Measurements from ENCODE around the gene CCSER1. TPM values are rescaled to one million over a fixed set of nuclear protein-coding genes. Genes with fewer than 3 reads are reported as not detected.

CCSER1 gene
- total and polyA plus RNA-seq, 2 donors (not counting 1 experiment from before 2014, with no cell fraction given): 10.7 to 39.5 TPM

DNA sequence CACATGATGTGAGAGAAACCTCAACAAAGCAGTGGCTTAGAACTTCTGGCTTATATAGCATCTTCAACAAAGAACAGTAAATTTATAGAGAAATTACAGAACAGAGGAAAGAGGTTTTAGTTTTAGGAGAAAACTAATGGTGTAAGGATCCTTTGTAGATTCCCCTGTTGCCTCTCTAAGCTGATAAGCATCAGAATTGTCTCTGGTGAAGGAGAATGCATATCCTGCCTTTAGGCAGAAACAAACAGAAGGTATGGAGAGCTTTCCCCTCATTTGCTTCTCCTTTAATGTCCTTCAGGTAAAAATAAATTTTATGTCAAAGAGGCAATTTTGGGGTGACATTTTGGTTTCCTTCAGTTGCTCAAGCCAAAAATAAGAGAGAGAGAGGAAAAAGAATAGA lies 625.9 kb downstream of the CCSER1 start:
- H3K9me3 ChIP-seq (ENCODE audit: control extremely low read depth in 1 of 3, control insufficient read depth in 2 of 3, insufficient read depth in 1 of 3, low read length in 2 of 3): no peaks in the 10 kb centered on the region
- Mint-ChIP-seq H3K27me3 (no peaks in the 10 kb centered on the region), H3K9me3 (ENCODE audit: insufficient read depth) (no peaks in the 10 kb centered on the region), H3K4me1 (no peaks in the 10 kb centered on the region), H3K27ac (no peak overlapping the region), H3K4me3 (no peak overlapping the region)
- H3K27ac ChIP-seq (ENCODE audit: low read length in 2 of 2): no peak overlapping the region
- TF ChIP-seq, protein P1, sequence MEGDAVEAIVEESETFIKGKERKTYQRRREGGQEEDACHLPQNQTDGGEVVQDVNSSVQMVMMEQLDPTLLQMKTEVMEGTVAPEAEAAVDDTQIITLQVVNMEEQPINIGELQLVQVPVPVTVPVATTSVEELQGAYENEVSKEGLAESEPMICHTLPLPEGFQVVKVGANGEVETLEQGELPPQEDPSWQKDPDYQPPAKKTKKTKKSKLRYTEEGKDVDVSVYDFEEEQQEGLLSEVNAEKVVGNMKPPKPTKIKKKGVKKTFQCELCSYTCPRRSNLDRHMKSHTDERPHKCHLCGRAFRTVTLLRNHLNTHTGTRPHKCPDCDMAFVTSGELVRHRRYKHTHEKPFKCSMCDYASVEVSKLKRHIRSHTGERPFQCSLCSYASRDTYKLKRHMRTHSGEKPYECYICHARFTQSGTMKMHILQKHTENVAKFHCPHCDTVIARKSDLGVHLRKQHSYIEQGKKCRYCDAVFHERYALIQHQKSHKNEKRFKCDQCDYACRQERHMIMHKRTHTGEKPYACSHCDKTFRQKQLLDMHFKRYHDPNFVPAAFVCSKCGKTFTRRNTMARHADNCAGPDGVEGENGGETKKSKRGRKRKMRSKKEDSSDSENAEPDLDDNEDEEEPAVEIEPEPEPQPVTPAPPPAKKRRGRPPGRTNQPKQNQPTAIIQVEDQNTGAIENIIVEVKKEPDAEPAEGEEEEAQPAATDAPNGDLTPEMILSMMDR (IDR thresholded peaks at IDR 0.05): no peak
- TF ChIP-seq EZH2 (IDR thresholded peaks at IDR 0.05; ENCODE audit: borderline replicate concordance, insufficient read depth, low read depth, low read length, poor library complexity, severe bottlenecking): no peak
- H3K36me3 ChIP-seq (replicated peaks in 1 of 2; ENCODE audit: control extremely low read depth in 1 of 2, control insufficient read depth in 1 of 2, extremely low read depth in 1 of 2, insufficient read depth in 2 of 2, low read length in 1 of 2): no peaks in the 10 kb centered on the region
- no peak overlapping the region for H3K4me2 ChIP-seq (replicated peaks; ENCODE audit: low read depth, low read length, poor library complexity, severe bottlenecking)
- H3K4me1 ChIP-seq (ENCODE audit: control insufficient read depth in 2 of 2, insufficient read depth in 2 of 2, low read length in 2 of 2): no peaks in the 10 kb centered on the region
- intact Hi-C loops (cut with micrococcal nuclease): no loop called here
- H3K9ac ChIP-seq (ENCODE audit: low read length): no peak overlapping the region
- H3K27me3 ChIP-seq (replicated peaks in 1 of 4; ENCODE audit: control extremely low read depth in 1 of 4, control insufficient read depth in 3 of 4, insufficient read depth in 4 of 4, low read length in 3 of 4): no peaks in the 10 kb centered on the region
- no peak overlapping the region for H3K4me3 ChIP-seq (ENCODE audit: control extremely low read depth in 1 of 5, extremely low read depth in 1 of 5, insufficient read depth in 1 of 5, low read depth in 2 of 5, low read length in 4 of 5)
- POLR2A ChIA-PET: no interaction called here
- DNase-seq (no peak), ATAC-seq (ENCODE audit: low read depth) (no peak)
- H3K79me2 ChIP-seq (ENCODE audit: control insufficient read depth, insufficient read depth, low read length): no peaks in the 10 kb centered on the region
- CTCF ChIA-PET: no interaction called here
- no peaks in the 10 kb centered on the region for H4K20me1 ChIP-seq (ENCODE audit: control insufficient read depth, insufficient read depth, low read length, poor library complexity, severe bottlenecking)
- no peak overlapping the region for H2AFZ ChIP-seq (ENCODE audit: insufficient read depth, low read depth, low read length, poor library complexity, severe bottlenecking)

DNA sequence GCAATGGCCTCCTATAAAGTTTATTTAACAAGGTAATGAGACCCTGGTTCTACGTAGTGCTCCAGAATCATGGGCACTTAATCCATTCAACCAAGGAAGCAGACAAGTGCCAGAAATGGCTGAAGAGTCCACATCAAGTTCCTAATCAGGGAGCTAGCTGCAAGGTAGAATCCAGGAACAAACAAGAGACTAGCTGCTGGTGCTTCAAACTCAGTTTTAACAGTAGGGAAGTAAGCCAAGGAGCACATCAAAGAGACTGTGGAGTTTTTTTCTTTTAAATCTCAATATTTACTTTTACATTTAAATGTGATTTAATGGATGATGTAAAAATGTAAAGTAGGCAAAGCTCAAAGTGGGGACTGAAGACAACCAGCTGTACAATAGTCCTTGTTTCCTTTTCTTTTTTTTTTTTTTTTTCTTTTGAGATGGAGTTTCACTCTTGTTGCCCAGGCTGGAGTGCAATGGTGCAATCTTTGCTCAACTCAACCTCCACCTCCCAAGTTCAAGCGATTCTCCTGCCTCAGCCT lies 630.4 kb downstream of the CCSER1 start:
- Mint-ChIP-seq H3K4me3 (no peak overlapping the region), H3K27ac (no peak overlapping the region), H3K4me1 (no peaks in the 10 kb centered on the region), H3K27me3 (no peaks in the 10 kb centered on the region), H3K9me3 (ENCODE audit: insufficient read depth) (peaks cover 4% of the 10 kb centered on the region)
- H3K4me1 ChIP-seq (ENCODE audit: control insufficient read depth in 2 of 2, insufficient read depth in 2 of 2, low read length in 2 of 2): no peaks in the 10 kb centered on the region
- H3K4me3 ChIP-seq (ENCODE audit: control extremely low read depth in 1 of 5, extremely low read depth in 1 of 5, insufficient read depth in 1 of 5, low read depth in 2 of 5, low read length in 4 of 5): no peak overlapping the region
- H3K27me3 ChIP-seq (replicated peaks in 1 of 4; ENCODE audit: control extremely low read depth in 1 of 4, control insufficient read depth in 3 of 4, insufficient read depth in 4 of 4, low read length in 3 of 4): no peaks in the 10 kb centered on the region
- H3K9me3 ChIP-seq (ENCODE audit: control extremely low read depth in 1 of 3, control insufficient read depth in 2 of 3, insufficient read depth in 1 of 3, low read length in 2 of 3): no peaks in the 10 kb centered on the region
- H3K79me2 ChIP-seq (ENCODE audit: control insufficient read depth, insufficient read depth, low read length): no peaks in the 10 kb centered on the region
- no peak overlapping the region for H2AFZ ChIP-seq (ENCODE audit: insufficient read depth, low read depth, low read length, poor library complexity, severe bottlenecking)
- H3K9ac ChIP-seq (ENCODE audit: low read length): no peak overlapping the region
- ATAC-seq (ENCODE audit: low read depth) (no peak), DNase-seq (no peak)
- intact Hi-C loops (cut with micrococcal nuclease): no loop called here
- no peak overlapping the region for H3K27ac ChIP-seq (ENCODE audit: low read length in 2 of 2)
- no peak for TF ChIP-seq EZH2 (IDR thresholded peaks at IDR 0.05; ENCODE audit: borderline replicate concordance, insufficient read depth, low read depth, low read length, poor library complexity, severe bottlenecking)
- TF ChIP-seq, protein P1 (IDR thresholded peaks at IDR 0.05): no peak
- POLR2A ChIA-PET: no interaction called here
- no CpG with 5 or more reads among the region's 2 CpGs for WGBS (ENCODE audit: insufficient coverage)
- H4K20me1 ChIP-seq (ENCODE audit: control insufficient read depth, insufficient read depth, low read length, poor library complexity, severe bottlenecking): no peaks in the 10 kb centered on the region
- H3K36me3 ChIP-seq (replicated peaks in 1 of 2; ENCODE audit: control extremely low read depth in 1 of 2, control insufficient read depth in 1 of 2, extremely low read depth in 1 of 2, insufficient read depth in 2 of 2, low read length in 1 of 2): no peaks in the 10 kb centered on the region
- CTCF ChIA-PET: interaction anchor here (1.0 kb wide), 1 partner anchor 35 kb away, joined by 3 read pairs; no protein-coding TSS in a partner anchor
- no peak overlapping the region for H3K4me2 ChIP-seq (replicated peaks; ENCODE audit: low read depth, low read length, poor library complexity, severe bottlenecking)

All from B cell (primary cell).